Peyer's patch (tissue), 4 donors: ENCODE measurements around the gene CD3E. TPM values are rescaled to one million over a fixed set of nuclear protein-coding genes. Genes with fewer than 3 reads are reported as not detected.
A peak's percentile ranks its signal among the peaks of the same experiment; 100 is the strongest.

Experiments
- DNase-seq, 3 donors: peaks; one replicate each; pipeline ENCODE4 v3.0.0-alpha.2; 2017 to 2019
- H3K27ac ChIP-seq, 4 donors: fragments of 200-600 bp; sonication (generic); one replicate each; pipeline ENCODE4 v1.5.1; 2016 to 2019
- H3K27me3 ChIP-seq, 2 donors: fragments of 200-600 bp; sonication (generic); one replicate each; pipeline ENCODE4 v1.5.1; 2019
- H3K36me3 ChIP-seq, 3 donors: fragments of 200-600 bp; sonication (generic); one replicate each; pipeline ENCODE4 v1.5.1; 2016 to 2019
- H3K4me1 ChIP-seq, 4 donors: fragments of 200-600 bp; sonication (generic); one replicate each; pipeline ENCODE4 v1.5.1; 2016 to 2019
- H3K4me3 ChIP-seq, 4 donors: fragments of 200-600 bp; sonication (generic); 1 replicate in 3 of 4; 2 replicates in 1 of 4; pipeline ENCODE4 v1.5.1; 2016 to 2019; ENCODE audit warnings: mild to moderate bottlenecking in 1 of 4
- H3K9me3 ChIP-seq, 4 donors: fragments of 200-600 bp; sonication (generic); one replicate each; pipeline ENCODE4 v1.5.1; 2016 to 2019; ENCODE audit warnings: mild to moderate bottlenecking in 1 of 4
- POLR2A ChIP-seq, 2 donors: fragments of 450-650 bp; IDR thresholded peaks; one replicate each; pipeline ENCODE4 v1.5.1; 2017; ENCODE audit warnings: antibody characterized with exemption in 2 of 2, mild to moderate bottlenecking in 2 of 2, moderate library complexity in 2 of 2
- total RNA-seq, 4 donors: library from RNA; depleted of rRNA; stranded (reverse); fragments of >200 nt; gene quantifications; one replicate each; pipeline ENCODE4 v1.1.0, GENCODE V29; 2016
- TF ChIP-seq, protein P1 (sequence below), 6 experiments: fragments of 450-650 bp in 4 of 6; fragments of 200-600 bp in 2 of 6; sonication (generic) in 1 of 6; IDR thresholded peaks; one replicate each; pipeline ENCODE4 v1.5.1; 2017 to 2019; ENCODE audit warnings: antibody characterized with exemption in 6 of 6, mild to moderate bottlenecking in 3 of 6, moderate library complexity in 1 of 6

The CD3E gene
- total RNA-seq, 4 donors from 2014 or later = 6.6 to 9.9 (median 8.7) TPM

GRCh38 chr11:118310781-118311485 lies 6.4 kb downstream of the CD3E start:
- DNase-seq = no peak
- H3K27me3 ChIP-seq = no peaks in the 10 kb centered on the region
- TF ChIP-seq, protein P1, sequence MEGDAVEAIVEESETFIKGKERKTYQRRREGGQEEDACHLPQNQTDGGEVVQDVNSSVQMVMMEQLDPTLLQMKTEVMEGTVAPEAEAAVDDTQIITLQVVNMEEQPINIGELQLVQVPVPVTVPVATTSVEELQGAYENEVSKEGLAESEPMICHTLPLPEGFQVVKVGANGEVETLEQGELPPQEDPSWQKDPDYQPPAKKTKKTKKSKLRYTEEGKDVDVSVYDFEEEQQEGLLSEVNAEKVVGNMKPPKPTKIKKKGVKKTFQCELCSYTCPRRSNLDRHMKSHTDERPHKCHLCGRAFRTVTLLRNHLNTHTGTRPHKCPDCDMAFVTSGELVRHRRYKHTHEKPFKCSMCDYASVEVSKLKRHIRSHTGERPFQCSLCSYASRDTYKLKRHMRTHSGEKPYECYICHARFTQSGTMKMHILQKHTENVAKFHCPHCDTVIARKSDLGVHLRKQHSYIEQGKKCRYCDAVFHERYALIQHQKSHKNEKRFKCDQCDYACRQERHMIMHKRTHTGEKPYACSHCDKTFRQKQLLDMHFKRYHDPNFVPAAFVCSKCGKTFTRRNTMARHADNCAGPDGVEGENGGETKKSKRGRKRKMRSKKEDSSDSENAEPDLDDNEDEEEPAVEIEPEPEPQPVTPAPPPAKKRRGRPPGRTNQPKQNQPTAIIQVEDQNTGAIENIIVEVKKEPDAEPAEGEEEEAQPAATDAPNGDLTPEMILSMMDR (IDR thresholded peaks at IDR 0.05) = no peak
- TF ChIP-seq POLR2A (IDR thresholded peaks at IDR 0.05) = no peak
- H3K4me3 ChIP-seq = no peak overlapping the region
- no peaks in the 10 kb centered on the region for H3K36me3 ChIP-seq
- peaks cover 0 to 10% (median 5%) of the 10 kb centered on the region in 4 donors for H3K4me1 ChIP-seq
- H3K27ac ChIP-seq = no peak overlapping the region
- H3K9me3 ChIP-seq = no peaks in the 10 kb centered on the region

DNA sequence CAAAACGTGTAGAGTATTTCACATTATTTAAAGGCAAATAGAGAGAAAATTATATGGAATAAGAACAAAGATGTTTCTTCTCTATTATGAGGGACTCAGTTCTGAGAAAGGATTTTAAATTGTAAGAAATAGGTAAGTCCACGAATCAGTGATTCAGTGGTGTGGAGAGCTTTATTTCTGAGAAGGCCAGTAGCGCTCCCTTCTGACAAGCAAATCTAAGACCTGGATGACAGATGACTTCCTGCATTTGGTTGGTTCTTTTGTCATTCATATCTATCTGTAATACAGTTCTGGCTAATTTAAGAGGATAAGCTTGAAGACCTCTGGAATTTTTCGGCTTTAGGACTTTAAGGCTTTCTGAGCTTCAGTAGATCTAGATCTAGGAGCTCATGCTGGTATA lies 7.0 kb downstream of the CD3E start:
- Histone ChIP-seq H3K9me3 (no peaks in the 10 kb centered on the region), H3K4me1 (peaks cover 0 to 16% (median 7%) of the 10 kb centered on the region in 4 donors), H3K36me3 (no peaks in the 10 kb centered on the region), H3K27ac (no peak overlapping the region), H3K27me3 (no peaks in the 10 kb centered on the region), H3K4me3 (no peak overlapping the region)
- TF ChIP-seq, protein P1 (IDR thresholded peaks at IDR 0.05) = no peak
- TF ChIP-seq POLR2A (IDR thresholded peaks at IDR 0.05) = no peak
- DNase-seq = no peak

- DNase-seq = no peak
Measured at GRCh38 chr11:118312328-118312727, 7.8 kb downstream of the CD3E start.

DNA sequence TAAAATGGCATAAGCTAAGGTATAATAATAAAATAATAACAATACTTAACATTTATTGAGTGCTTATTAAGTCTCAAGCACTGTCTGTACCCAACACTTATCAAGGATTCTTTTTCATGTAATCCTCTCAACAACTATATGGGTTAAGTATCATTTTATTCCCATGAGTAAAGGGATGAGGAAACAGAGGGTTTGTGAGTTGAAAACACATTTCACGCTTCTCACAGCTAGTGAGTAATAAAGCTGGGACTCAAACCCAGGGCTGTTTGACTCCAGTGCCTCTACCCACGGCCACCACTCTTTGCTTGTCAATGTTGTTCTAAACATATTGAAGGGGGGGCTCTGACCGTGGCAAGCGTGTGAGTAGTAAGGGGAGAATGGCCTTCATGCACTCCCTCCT lies 8.7 kb downstream of the CD3E start:
- no peak overlapping the region for H3K27ac ChIP-seq
- DNase-seq = no peak

More at GRCh38 chr11:118312328-118312727, 7.8 kb downstream of the CD3E start:
- Histone ChIP-seq H3K27ac (no peak overlapping the region), H3K4me1 (peaks cover 0 to 23% (median 10%) of the 10 kb centered on the region in 4 donors), H3K9me3 (no peaks in the 10 kb centered on the region), H3K4me3 (no peak overlapping the region), H3K27me3 (no peaks in the 10 kb centered on the region), H3K36me3 (no peaks in the 10 kb centered on the region)
- no peak for TF ChIP-seq POLR2A (IDR thresholded peaks at IDR 0.05)
- TF ChIP-seq, protein P1 (IDR thresholded peaks at IDR 0.05) = no peak

GRCh38 chr11:118314988-118315411 lies 10.5 kb downstream of the CD3E start:
- H3K9me3 ChIP-seq = no peaks in the 10 kb centered on the region
- H3K4me1 ChIP-seq = peaks cover 0 to 35% (median 18%) of the 10 kb centered on the region in 4 donors
- H3K27me3 ChIP-seq = no peaks in the 10 kb centered on the region
- no peak for DNase-seq
- H3K27ac ChIP-seq = peak overlapping the region in 3 of 4 donors; percentile 54 to 75 (median 57)
- no peaks in the 10 kb centered on the region for H3K36me3 ChIP-seq
- TF ChIP-seq POLR2A (IDR thresholded peaks at IDR 0.05) = no peak
- TF ChIP-seq, protein P1 (IDR thresholded peaks at IDR 0.05) = no peak
- H3K4me3 ChIP-seq = no peak overlapping the region

More for the DNA sequence above, 8.7 kb downstream of the CD3E start:
- no peaks in the 10 kb centered on the region for H3K27me3 ChIP-seq
- H3K36me3 ChIP-seq = no peaks in the 10 kb centered on the region
- H3K4me1 ChIP-seq = peaks cover 0 to 27% (median 12%) of the 10 kb centered on the region in 4 donors
- no peaks in the 10 kb centered on the region for H3K9me3 ChIP-seq
- H3K4me3 ChIP-seq = no peak overlapping the region
- TF ChIP-seq, protein P1 (IDR thresholded peaks at IDR 0.05) = no peak
- no peak for TF ChIP-seq POLR2A (IDR thresholded peaks at IDR 0.05)
